ENCODE measurements around the gene BHLHA9.

DNA sequence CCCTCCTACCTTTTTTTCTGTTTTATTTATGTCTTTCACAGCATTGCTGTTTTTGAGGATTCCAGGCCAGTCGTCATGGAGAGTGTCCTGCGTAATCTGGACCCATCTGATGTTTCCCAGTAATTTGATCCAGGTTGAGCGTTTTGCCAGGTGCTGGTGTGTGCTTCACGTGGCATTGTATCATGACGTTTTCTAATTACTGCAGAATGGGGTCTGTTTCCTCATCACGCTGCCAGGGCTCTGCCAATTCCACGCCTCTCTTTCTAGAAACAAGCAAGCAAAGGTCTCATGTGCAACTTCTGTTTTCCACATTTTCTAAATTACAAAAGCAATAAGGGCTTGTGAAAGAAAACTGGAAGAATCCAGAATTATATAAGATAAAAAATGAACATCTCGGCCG is 28.3 kb upstream of the BHLHA9 start:
- TF ChIP-seq, protein P1, sequence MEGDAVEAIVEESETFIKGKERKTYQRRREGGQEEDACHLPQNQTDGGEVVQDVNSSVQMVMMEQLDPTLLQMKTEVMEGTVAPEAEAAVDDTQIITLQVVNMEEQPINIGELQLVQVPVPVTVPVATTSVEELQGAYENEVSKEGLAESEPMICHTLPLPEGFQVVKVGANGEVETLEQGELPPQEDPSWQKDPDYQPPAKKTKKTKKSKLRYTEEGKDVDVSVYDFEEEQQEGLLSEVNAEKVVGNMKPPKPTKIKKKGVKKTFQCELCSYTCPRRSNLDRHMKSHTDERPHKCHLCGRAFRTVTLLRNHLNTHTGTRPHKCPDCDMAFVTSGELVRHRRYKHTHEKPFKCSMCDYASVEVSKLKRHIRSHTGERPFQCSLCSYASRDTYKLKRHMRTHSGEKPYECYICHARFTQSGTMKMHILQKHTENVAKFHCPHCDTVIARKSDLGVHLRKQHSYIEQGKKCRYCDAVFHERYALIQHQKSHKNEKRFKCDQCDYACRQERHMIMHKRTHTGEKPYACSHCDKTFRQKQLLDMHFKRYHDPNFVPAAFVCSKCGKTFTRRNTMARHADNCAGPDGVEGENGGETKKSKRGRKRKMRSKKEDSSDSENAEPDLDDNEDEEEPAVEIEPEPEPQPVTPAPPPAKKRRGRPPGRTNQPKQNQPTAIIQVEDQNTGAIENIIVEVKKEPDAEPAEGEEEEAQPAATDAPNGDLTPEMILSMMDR (IDR thresholded peaks at IDR 0.05; ENCODE audit: low read depth, low read length) = no peak
- no peak for TF ChIP-seq EZH2phosphoT487 (IDR thresholded peaks at IDR 0.05; ENCODE audit: low read depth)
